ENCODE measurements around the gene ACP3. TPM values are rescaled to one million over a fixed set of nuclear protein-coding genes. Genes with fewer than 3 reads are reported as not detected.

The ACP3 gene
- total RNA-seq, 1 donor from 2014 or later: not detected

- no peak for ATAC-seq
- DNase-seq (ENCODE audit: low spot score): no peak
Observed at GRCh38 chr3:132311841-132312240, 5.4 kb upstream of the ACP3 start.

GRCh38 chr3:132315851-132316250 lies 1.4 kb upstream of the ACP3 start:
- no peak for DNase-seq (ENCODE audit: low spot score)
- no peak for ATAC-seq

GRCh38 chr3:132318451-132318850 lies 1.2 kb downstream of the ACP3 start:
- no peak for DNase-seq (ENCODE audit: low spot score)

GRCh38 chr3:132321304-132321703 lies 4.1 kb downstream of the ACP3 start:
- no peak for DNase-seq (ENCODE audit: low spot score)
- ATAC-seq: no peak

More at GRCh38 chr3:132318451-132318850, 1.2 kb downstream of the ACP3 start:
- no peak for ATAC-seq

- DNase-seq (ENCODE audit: low spot score) (no peak), ATAC-seq (no peak)
Observed at GRCh38 chr3:132325103-132325606, 7.9 kb downstream of the ACP3 start.

GRCh38 chr3:132325634-132326033 lies 8.4 kb downstream of the ACP3 start:
- ATAC-seq (no peak), DNase-seq (ENCODE audit: low spot score) (no peak)

GRCh38 chr3:132326251-132326650 lies 9.0 kb downstream of the ACP3 start:
- ATAC-seq: no peak
- DNase-seq (ENCODE audit: low spot score): no peak

- no peak for ATAC-seq
Observed at GRCh38 chr3:132332082-132332481, 14.9 kb downstream of the ACP3 start.

GRCh38 chr3:132332508-132332907 lies 15.3 kb downstream of the ACP3 start:
- no peak for ATAC-seq
- no peak for DNase-seq (ENCODE audit: low spot score)

More at GRCh38 chr3:132332082-132332481, 14.9 kb downstream of the ACP3 start:
- DNase-seq (ENCODE audit: low spot score): no peak

GRCh38 chr3:132341746-132342145 lies 24.5 kb downstream of the ACP3 start:
- no peak for DNase-seq (ENCODE audit: low spot score)
- no peak for ATAC-seq

- no peak for DNase-seq (ENCODE audit: low spot score)
- no peak for ATAC-seq
Observed at GRCh38 chr3:132342183-132342582, 25.0 kb downstream of the ACP3 start.

- DNase-seq (ENCODE audit: low spot score): no peak
- no peak for ATAC-seq
Observed at GRCh38 chr3:132342610-132343009, 25.4 kb downstream of the ACP3 start.

- DNase-seq (ENCODE audit: low spot score) (no peak), ATAC-seq (peak; percentile 90)
Observed at GRCh38 chr3:132343018-132343612, 25.9 kb downstream of the ACP3 start.

GRCh38 chr3:132344666-132345280 lies 27.6 kb downstream of the ACP3 start:
- no peak for DNase-seq (ENCODE audit: low spot score)

GRCh38 chr3:132346841-132347736 lies 29.9 kb downstream of the ACP3 start:
- DNase-seq (ENCODE audit: low spot score): no peak

More at GRCh38 chr3:132344666-132345280, 27.6 kb downstream of the ACP3 start:
- ATAC-seq: no peak

GRCh38 chr3:132347811-132348210 lies 30.6 kb downstream of the ACP3 start:
- ATAC-seq: no peak
- no peak for DNase-seq (ENCODE audit: low spot score)

More at GRCh38 chr3:132346841-132347736, 29.9 kb downstream of the ACP3 start:
- ATAC-seq: no peak

- DNase-seq (ENCODE audit: low spot score): no peak
- ATAC-seq: no peak
Observed at GRCh38 chr3:132348531-132348930, 31.3 kb downstream of the ACP3 start.

- ATAC-seq (no peak), DNase-seq (ENCODE audit: low spot score) (no peak)
Observed at GRCh38 chr3:132350814-132351213, 33.6 kb downstream of the ACP3 start.

- no peak for ATAC-seq
Observed at GRCh38 chr3:132351222-132351806, 34.1 kb downstream of the ACP3 start.

GRCh38 chr3:132352556-132353143 lies 35.4 kb downstream of the ACP3 start:
- ATAC-seq (peak; percentile 98), DNase-seq (ENCODE audit: low spot score) (peak; percentile 54)

More at GRCh38 chr3:132351222-132351806, 34.1 kb downstream of the ACP3 start:
- no peak for DNase-seq (ENCODE audit: low spot score)

Data from left lobe of liver (tissue), 2 donors.